ENCODE data around the gene DEFB124.

Gene DEFB124

DNA sequence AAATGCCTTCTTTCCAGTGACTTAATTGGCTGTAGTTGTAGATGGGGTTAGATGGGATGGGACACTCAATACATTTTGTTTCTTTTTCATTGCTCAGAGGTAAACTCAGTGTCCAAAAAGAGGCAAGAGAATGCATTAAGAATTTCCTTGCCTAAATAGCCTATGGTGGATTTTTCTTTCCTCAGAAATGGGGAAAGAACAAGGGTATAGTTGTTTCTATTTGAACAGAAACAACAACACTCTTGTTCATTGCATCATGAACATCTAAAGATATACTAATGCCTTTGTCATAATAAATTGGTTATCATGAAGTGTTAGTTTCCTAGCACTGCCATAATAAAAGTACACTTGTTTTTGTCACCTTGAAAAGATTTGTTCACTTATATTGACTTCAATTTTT is 49.1 kb downstream of the DEFB124 start:
- TF ChIP-seq, protein P1, sequence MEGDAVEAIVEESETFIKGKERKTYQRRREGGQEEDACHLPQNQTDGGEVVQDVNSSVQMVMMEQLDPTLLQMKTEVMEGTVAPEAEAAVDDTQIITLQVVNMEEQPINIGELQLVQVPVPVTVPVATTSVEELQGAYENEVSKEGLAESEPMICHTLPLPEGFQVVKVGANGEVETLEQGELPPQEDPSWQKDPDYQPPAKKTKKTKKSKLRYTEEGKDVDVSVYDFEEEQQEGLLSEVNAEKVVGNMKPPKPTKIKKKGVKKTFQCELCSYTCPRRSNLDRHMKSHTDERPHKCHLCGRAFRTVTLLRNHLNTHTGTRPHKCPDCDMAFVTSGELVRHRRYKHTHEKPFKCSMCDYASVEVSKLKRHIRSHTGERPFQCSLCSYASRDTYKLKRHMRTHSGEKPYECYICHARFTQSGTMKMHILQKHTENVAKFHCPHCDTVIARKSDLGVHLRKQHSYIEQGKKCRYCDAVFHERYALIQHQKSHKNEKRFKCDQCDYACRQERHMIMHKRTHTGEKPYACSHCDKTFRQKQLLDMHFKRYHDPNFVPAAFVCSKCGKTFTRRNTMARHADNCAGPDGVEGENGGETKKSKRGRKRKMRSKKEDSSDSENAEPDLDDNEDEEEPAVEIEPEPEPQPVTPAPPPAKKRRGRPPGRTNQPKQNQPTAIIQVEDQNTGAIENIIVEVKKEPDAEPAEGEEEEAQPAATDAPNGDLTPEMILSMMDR (IDR thresholded peaks at IDR 0.05; ENCODE audit: extremely low read depth, insufficient read depth, missing control alignments), result no peak
- in situ Hi-C loops (cut with MboI; ENCODE audit: low pct_unique_long_range_greater_than_20kb, low sequenced_read_pairs, unreplicated experiment), result no loop called here
- no peak for DNase-seq (ENCODE audit: low spot score)

DNA sequence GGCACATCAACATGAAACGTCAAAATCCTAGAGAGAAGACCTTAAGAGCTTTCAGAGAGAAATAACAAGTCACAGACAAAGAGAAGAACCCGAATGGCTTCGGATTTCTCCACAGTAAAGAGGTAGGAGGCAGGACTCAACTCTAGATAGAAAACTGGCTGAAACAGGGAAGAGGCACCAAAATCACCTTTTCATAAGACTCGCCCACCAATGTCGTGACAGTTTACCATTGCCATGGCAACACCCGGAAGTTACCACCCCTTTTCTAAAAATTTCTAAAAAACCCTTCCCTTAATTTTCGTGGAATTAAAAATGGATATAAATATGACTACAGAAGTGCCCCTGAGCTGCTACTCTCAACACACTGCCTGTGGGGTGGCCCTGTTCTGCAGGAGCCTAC is 56.6 kb downstream of the DEFB124 start:
- in situ Hi-C loops (cut with MboI; ENCODE audit: low pct_unique_long_range_greater_than_20kb, low sequenced_read_pairs, unreplicated experiment), result no loop called here
- TF ChIP-seq, protein P1 (IDR thresholded peaks at IDR 0.05; ENCODE audit: extremely low read depth, insufficient read depth, missing control alignments), result no peak
- DNase-seq (ENCODE audit: low spot score), result no peak

GRCh38 chr20:31415653-31416052 is 59.3 kb downstream of the DEFB124 start:
- DNase-seq (ENCODE audit: low spot score), result no peak
- in situ Hi-C loops (cut with MboI; ENCODE audit: low pct_unique_long_range_greater_than_20kb, low sequenced_read_pairs, unreplicated experiment), result no loop called here
- TF ChIP-seq, protein P1 (IDR thresholded peaks at IDR 0.05; ENCODE audit: extremely low read depth, insufficient read depth, missing control alignments), result no peak
